CD4-positive, alpha-beta T cell treated with Interferon gamma for 1 hour (primary cell): ENCODE results near the gene UTP11.

Source experiments
- DNase-seq: peaks from one replicate; pipeline ENCODE4 v3.0.0-alpha.2; 2020

UTP11 gene

GRCh38 chr1:38046884-38047602 lies 34.5 kb downstream of the UTP11 start:
- DNase-seq = peak; percentile 76

- DNase-seq = no peak
Measured at GRCh38 chr1:38047603-38048141, 35.1 kb downstream of the UTP11 start.

DNA sequence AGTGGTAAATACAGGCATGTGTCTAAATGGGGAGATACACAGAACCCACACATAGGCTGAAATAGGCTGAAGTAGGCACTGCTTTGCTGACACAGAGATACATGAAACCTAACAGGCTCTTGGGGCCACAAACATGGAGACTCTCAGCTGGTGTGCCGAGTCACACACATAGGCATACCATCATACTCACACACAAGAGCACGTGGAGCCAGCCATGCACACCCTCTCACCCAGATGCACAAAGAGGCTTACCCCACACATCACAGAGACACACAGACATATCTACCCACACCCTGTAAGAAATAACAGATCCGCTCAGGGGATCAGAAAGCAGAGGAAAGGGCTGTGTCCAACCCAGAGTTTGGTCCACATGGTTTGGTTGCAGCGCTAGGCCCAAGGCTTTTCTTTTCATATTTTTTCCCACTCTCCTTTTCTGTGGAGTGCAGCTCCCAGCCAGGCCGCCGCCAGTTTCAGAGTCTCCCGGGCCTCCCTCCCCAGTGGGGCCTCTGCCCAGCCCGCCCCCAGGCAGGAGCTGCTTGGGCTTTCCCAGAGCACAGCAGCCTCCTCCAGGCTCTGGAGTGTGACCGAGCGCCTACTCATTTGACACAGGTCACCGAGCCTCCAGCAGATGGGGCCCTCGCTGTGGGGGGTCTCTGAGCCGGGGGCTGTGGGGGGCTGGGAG lies 38.0 kb downstream of the UTP11 start:
- no peak for DNase-seq

GRCh38 chr1:38051079-38051543 lies 38.6 kb downstream of the UTP11 start:
- DNase-seq = no peak

DNA sequence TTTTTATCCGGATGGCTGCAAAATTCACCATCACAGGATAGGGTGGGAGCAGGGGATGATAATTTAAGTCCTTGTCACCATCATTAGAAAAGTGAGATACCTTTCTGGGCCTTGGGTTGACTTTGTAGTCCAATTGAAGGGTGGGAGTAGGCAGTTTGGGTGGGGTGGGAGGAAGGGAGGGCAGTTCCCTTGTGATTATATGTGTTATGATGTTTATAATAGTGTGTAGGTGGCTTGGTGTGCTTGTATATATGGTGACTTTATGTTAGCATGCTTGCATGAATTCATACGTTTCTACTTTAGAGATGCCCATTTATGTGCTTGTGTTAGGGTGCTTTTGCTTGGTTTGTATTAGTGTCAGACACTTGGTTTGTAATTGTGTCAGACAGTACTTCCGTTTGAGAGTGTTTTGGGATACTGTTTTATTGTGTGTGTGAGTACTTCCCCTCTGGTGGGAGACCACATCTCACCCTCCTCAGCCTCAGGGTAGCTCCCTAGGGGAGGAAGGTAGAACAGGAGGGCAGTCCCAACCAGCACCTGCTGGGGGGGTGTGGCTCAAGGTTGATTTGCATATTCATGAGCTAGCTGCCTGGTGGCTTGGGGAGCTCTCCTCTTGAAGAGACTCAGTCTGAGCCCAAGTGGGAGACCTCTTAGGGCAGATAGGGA lies 40.3 kb downstream of the UTP11 start:
- DNase-seq = peak; percentile 36

- no peak for DNase-seq
Measured at GRCh38 chr1:38053416-38054091, 41.0 kb downstream of the UTP11 start.

GRCh38 chr1:38055398-38055797 lies 42.9 kb downstream of the UTP11 start:
- no peak for DNase-seq

GRCh38 chr1:38055965-38056364 lies 43.4 kb downstream of the UTP11 start:
- DNase-seq = no peak

DNA sequence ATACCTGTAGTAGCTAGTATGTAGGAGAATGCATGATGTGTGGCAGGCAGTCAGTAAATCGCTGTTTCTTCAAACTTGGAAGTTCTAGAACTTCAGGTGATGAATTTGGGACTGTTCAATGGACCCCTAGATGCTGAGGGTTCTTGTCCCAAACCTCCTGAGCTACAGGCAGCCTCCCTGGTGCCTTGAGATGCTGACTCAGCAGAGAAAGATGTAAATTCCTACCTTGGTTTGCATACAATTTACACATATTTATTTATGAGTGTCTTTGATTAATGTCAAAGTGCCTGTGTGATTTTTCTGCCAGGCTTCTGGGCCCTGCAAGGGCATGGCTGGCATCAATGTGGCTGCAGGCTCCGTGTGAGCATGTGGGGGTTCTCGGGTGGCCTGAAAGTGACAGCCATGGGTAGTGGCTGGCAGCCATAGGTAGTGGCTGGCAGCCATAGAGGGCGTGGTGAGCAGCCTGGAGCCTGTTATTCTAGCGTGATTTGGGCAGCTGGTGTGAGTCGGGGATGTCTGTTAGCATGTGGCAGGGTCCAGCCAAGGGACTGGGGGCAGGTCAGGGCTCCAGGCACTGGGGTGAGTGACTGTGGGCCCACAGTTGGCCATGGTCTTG lies 47.2 kb downstream of the UTP11 start:
- DNase-seq = no peak

- DNase-seq = no peak
Measured at GRCh38 chr1:38060498-38060897, 48.0 kb downstream of the UTP11 start.

DNA sequence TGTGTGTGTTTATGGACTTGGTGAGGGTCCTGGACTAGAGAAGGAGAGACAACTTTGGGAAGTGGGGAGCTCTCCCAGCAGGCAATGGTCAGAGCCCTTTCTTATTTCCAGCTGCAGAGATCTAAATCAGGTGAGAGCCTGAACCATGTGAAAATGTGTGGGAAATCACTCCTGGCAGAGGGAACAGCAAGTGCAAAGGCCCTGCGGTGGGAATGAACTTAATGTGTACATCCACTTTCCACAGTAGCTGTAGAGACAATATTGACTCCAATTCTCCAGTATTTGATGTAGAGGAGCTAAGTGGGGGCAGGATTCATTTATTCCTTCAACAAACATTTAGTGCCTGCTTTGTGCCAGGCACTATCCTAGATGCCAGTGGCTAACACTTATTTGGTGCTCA lies 48.8 kb downstream of the UTP11 start:
- no peak for DNase-seq

DNA sequence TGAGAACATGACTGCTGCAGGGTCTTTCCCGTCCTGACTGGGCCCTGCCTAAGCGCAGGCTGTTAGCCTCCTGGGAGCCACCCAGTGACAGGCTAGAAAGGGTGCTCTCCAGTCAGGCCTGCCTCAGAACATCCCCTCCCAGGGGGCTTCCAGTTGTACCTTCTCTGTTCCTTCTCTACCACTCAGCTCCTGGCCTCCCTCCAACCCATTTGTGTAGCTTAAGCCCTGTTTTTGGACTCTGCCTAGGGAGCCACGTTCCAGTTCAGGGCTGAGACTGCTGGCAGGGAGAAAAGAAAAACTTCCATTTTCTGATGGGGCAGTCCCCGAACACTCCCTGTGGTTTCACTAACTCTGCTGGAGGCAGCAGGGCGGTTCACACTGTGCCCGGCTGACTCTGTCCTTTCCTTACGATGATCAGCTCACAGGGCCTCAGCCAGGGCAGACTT lies 49.4 kb downstream of the UTP11 start:
- no peak for DNase-seq

DNA sequence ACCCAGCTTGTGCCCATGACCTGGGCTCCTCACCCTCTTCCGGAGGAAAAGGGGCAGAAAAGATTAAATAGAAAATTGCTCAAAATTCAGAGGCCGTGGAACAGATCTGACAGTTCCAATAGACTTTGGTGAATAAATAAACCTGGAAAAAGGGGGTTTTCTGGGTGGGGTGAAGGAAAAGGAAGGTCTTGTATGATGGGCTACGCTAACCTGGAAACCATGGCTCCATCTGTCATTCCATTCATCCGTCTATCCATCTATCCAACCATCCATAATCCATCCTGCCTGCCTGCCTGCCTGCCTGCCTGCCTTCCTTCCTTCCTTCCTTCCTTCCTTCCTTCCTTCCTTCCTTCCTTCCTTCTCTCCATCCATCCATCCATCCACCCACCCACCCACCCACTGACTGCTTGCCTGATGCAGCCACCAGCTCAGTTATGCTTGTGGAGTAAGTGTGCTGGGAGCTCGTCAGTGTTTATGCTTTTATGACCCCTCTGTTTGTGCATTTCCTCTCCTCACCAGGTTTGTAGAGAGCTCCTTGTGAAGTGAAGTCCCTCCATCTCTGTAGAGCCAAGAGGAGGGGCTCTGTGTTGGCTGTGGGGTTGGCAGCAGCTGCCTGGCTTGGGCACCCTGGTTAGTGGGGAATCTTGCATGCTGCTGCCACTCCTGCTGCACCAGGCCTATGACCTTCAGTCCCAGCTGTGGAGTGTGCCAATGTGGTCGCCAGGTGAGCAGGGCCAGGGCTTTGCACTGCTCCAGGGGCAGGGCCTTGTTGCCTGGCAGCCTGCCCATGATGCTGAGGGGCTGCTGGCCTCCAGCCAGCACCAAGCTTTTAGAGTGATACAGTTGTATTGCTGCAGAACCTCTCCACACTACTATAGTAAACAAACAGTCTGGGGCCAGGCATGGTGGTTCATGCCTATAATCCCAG lies 50.1 kb downstream of the UTP11 start:
- DNase-seq = no peak

GRCh38 chr1:38063616-38064015 lies 51.1 kb downstream of the UTP11 start:
- DNase-seq = no peak

DNA sequence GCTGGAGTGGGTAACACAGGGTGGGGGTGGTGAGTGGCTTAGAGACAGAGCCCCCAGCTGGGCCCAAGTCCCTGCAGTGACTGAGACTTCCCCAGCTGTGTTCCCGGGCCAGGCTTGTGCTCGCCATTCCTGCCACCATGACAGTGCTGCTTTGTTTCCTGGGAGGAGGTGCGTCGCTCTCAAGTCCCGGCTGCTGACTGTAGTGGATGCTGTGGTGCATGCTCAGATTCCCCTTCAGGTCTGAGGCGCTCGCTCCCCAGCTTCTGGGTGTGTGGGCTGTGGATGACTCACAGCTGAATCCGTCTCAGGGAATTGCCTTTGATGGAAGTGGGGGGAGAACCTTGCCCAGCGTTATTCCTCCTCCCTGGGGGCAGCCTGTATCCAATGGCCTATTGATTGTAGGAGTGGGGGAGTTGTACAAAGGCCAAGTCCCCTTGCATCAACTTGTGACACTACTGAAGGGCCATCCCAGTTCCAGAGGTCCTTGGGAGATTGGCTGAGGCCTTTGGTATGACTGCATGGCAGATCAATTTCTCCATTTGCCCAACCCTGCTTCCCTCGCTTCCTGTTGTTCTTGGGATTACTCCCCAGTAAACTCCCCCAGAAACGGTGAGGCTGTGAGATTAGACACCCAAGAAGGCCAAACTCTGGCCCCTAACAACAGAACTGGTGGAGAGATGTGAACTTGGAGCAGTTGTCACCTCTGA lies 51.8 kb downstream of the UTP11 start:
- DNase-seq = no peak

GRCh38 chr1:38068220-38068979 lies 55.9 kb downstream of the UTP11 start:
- no peak for DNase-seq

DNA sequence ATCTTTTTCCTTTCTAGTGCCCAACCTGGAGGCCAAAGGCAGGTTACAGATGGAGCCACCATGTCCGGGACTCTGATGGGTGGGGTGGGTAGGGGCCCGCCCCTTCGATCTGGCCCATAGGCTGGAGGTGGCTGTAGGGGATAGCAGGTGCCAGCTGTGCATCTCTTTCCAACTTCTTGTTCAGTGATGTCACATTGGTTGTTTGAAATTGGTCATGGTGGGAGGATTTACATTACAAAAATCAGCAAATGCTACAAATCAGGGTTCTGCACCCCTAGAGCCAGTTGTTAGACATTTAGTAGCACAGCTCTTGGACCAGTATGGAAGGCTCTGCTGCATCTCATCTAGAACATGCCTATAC lies 56.4 kb downstream of the UTP11 start:
- DNase-seq = no peak

DNA sequence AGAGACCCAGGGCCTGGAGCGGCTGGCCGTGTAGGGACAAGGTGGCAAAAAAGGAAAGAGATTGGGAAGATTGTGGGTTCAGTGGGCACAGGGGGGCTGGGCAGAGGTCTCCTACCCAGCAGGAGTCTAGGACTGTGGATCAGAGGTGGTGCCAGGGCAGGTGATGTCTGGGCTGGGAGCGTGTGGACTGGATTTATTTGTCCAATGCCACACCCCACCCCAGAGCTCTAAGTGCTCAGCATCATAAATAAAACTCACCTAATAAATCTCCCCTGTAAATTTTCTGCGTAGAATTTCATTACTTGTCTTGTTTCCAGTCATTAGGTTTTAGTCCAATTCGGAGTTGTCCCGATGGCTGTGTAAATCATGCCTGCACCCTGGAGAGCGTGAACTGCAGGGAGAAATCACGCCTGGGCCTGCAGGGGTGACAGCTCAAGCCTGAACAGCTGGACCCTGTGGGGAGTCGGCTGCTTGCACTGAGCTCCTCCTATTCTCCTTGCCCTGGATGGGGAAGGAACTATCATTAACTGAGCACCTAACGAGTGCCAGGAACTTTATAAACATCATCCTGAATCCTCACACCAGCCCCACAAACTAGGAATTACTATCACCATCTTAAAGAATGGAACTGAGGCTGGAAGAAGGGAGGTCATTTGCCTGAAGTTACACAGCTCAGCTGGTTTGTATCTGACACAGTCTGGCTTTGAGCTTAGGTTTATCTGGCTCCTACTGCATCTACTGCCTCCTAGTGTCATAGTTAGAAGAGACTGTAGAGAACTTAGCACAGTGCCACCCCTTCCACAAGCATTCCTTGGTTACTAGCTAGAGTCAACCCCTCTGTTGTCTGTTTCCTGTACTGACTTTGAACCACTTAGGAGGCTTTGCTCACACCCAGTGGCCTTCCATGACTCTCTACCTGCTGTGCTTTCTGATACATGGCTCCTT lies 59.0 kb downstream of the UTP11 start:
- no peak for DNase-seq

DNA sequence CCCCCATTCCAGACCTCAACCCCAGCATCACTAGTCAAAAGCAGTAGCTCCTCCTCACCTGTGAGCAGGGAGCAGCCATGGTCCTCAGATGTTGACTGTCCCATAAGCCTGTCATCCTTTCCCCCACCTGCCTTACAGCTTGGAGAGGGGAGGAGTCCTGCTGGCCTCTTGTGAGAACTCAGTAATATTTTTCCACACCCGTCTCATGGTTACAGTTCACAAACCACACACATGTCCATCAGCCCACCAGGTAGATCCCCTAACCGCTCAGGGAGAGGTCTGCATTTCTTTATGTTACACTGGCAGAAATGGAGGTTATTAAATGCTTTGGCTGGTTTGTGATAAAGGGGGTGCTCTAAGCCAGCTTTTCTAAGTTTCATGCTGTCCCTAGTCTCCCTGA lies 60.3 kb downstream of the UTP11 start:
- no peak for DNase-seq
